Mesothelial cell of epicardium (in vitro differentiated cells): Measurements from ENCODE around the gene OR14A2. TPM values are rescaled to one million over a fixed set of nuclear protein-coding genes. Genes with fewer than 3 reads are reported as not detected.
"Not testable (repeated sequence)": the region's sequence is repeated elsewhere in the genome, so short reads cannot be mapped to it uniquely, and the experiment has no call there.

Experiments used
- DNase-seq, 2 experiments: peaks; one replicate each; pipeline ENCODE4 v3.0.0; 2021; ENCODE audit warnings: low spot score in 2 of 2; ENCODE audit not compliant: unreplicated experiment in 2 of 2
- H3K27ac Mint-ChIP-seq: 2 replicates; pipeline ENCODE4 v1.8.0; 2021; ENCODE audit warnings: mixed read lengths
- H3K27me3 Mint-ChIP-seq: 2 replicates; pipeline ENCODE4 v1.8.0; 2021; ENCODE audit warnings: low read depth, mixed read lengths
- H3K36me3 Mint-ChIP-seq: 2 replicates; pipeline ENCODE4 v1.8.0; 2021; ENCODE audit warnings: mixed read lengths
- H3K4me1 Mint-ChIP-seq: 2 replicates; pipeline ENCODE4 v1.8.0; 2021; ENCODE audit warnings: mixed read lengths
- H3K4me3 Mint-ChIP-seq: 2 replicates; pipeline ENCODE4 v1.8.0; 2021; ENCODE audit warnings: mild to moderate bottlenecking, moderate library complexity, mixed read lengths
- H3K9me3 Mint-ChIP-seq: 2 replicates; pipeline ENCODE4 v1.8.0; 2021; ENCODE audit warnings: mixed read lengths
- CTCF ChIP-seq: fragments of 200-600 bp; sonication (generic); IDR thresholded peaks from one replicate; pipeline ENCODE4 v1.5.0; 2021; ENCODE audit warnings: antibody characterized with exemption; ENCODE audit not compliant: unreplicated experiment
- total RNA-seq: library from RNA; stranded (reverse); gene quantifications from 3 replicates; pipeline ENCODE4 v1.2.1, GENCODE V29; 2021

Gene OR14A2
- total RNA-seq, 1 donor from 2014 or later, result not detected

- no peak for TF ChIP-seq CTCF
- H3K9me3 Mint-ChIP-seq, result peaks cover 43% of the 10 kb centered on the region
- no peak for DNase-seq
- no peaks in the 10 kb centered on the region for H3K27me3 Mint-ChIP-seq
- H3K4me1 Mint-ChIP-seq, result no peaks in the 10 kb centered on the region
- no peak overlapping the region for H3K4me3 Mint-ChIP-seq
- H3K36me3 Mint-ChIP-seq, result no peaks in the 10 kb centered on the region
- H3K27ac Mint-ChIP-seq, result no peak overlapping the region
These were observed 26.7 kb downstream of the OR14A2 start for GRCh38 chr1:247721222-247721621.

GRCh38 chr1:247716546-247716945 lies 31.4 kb downstream of the OR14A2 start, which contains the start of gene OR6F1:
Gene OR6F1, minus strand, starts transcription at chr1:247716646. Its CDS starts 3,891 bp downstream, at chr1:247712755.
- Mint-ChIP-seq H3K27ac (no peak within 1 kb of the TSS), H3K9me3 (peaks cover 39% of the 10 kb centered on the region), H3K36me3 (no peaks in the 10 kb centered on the region), H3K4me1 (no peaks in the 10 kb centered on the region), H3K4me3 (no peak within 1 kb of the TSS), H3K27me3 (no peaks in the 10 kb centered on the region)
- TF ChIP-seq CTCF, result no peak
- DNase-seq, result no peak

GRCh38 chr1:247713753-247714152 lies 34.2 kb downstream of the OR14A2 start:
- Mint-ChIP-seq H3K27ac (no peak overlapping the region), H3K4me1 (no peaks in the 10 kb centered on the region), H3K27me3 (no peaks in the 10 kb centered on the region), H3K36me3 (no peaks in the 10 kb centered on the region), H3K9me3 (peaks cover 46% of the 10 kb centered on the region), H3K4me3 (no peak overlapping the region)
- no peak for TF ChIP-seq CTCF
- no peak for DNase-seq

- not testable (repeated sequence) for H3K27ac Mint-ChIP-seq
These were observed 37.3 kb downstream of the OR14A2 start for GRCh38 chr1:247710681-247711080.

GRCh38 chr1:247701338-247701737 lies 46.6 kb downstream of the OR14A2 start:
- Mint-ChIP-seq H3K36me3 (no peaks in the 10 kb centered on the region), H3K27me3 (no peaks in the 10 kb centered on the region), H3K9me3 (peaks cover 62% of the 10 kb centered on the region), H3K4me1 (no peaks in the 10 kb centered on the region), H3K4me3 (no peak overlapping the region), H3K27ac (no peak overlapping the region)
- DNase-seq, result no peak
- no peak for TF ChIP-seq CTCF

More at GRCh38 chr1:247710681-247711080, 37.3 kb downstream of the OR14A2 start:
- H3K4me3 Mint-ChIP-seq, H3K27me3 Mint-ChIP-seq, H3K36me3 Mint-ChIP-seq, H3K4me1 Mint-ChIP-seq, DNase-seq: not testable (repeated sequence)
- H3K9me3 Mint-ChIP-seq, result peaks cover 57% of the 10 kb centered on the region

- DNase-seq, result peak in 1 of 2 experiments; percentile 45
- peak; percentile 80 for TF ChIP-seq CTCF
- H3K27me3 Mint-ChIP-seq, result no peaks in the 10 kb centered on the region
- no peaks in the 10 kb centered on the region for H3K9me3 Mint-ChIP-seq
- H3K4me1 Mint-ChIP-seq, result no peaks in the 10 kb centered on the region
- no peaks in the 10 kb centered on the region for H3K36me3 Mint-ChIP-seq
- no peak overlapping the region for H3K27ac Mint-ChIP-seq
- no peak overlapping the region for H3K4me3 Mint-ChIP-seq
These were observed 66.5 kb downstream of the OR14A2 start for GRCh38 chr1:247681288-247681897.
